ENCODE results near the gene ZNF423.

- no peak for TF ChIP-seq CTCF (IDR thresholded peaks at IDR 0.05; ENCODE audit: low read length)
- TF ChIP-seq EZH2 (IDR thresholded peaks at IDR 0.05; ENCODE audit: borderline replicate concordance, low read length): no peak
Observed at GRCh38 chr16:49827805-49828438, 28.0 kb downstream of the ZNF423 start.
